KMS-11 (cell line): ENCODE data around the gene TMEM62.

Experiments
- H2AFZ ChIP-seq: fragments of 200-600 bp; sonication (generic); 2 replicates; pipeline ENCODE4 v1.6.1; 2016; ENCODE audit warnings: antibody characterized with exemption, mixed run types, low read depth
- H3K27ac ChIP-seq: fragments of 200-600 bp; sonication (generic); 2 replicates; pipeline ENCODE4 v1.6.1; 2016; ENCODE audit warnings: mild to moderate bottlenecking, mixed run types
- H3K27me3 ChIP-seq: fragments of 200-600 bp; sonication (generic); 2 replicates; pipeline ENCODE4 v1.6.1; 2017; ENCODE audit warnings: mild to moderate bottlenecking, low read depth, mixed run types, moderate library complexity; ENCODE audit not compliant: insufficient read depth
- H3K36me3 ChIP-seq: fragments of 200-600 bp; sonication (generic); 2 replicates; pipeline ENCODE4 v1.6.1; 2017; ENCODE audit warnings: mild to moderate bottlenecking, mixed run types; ENCODE audit not compliant: insufficient read depth
- H3K4me1 ChIP-seq: fragments of 200-600 bp; sonication (generic); 2 replicates; pipeline ENCODE4 v1.6.1; 2016; ENCODE audit warnings: mild to moderate bottlenecking, low read depth, mixed run types; ENCODE audit not compliant: poor library complexity, severe bottlenecking
- H3K4me2 ChIP-seq: fragments of 200-600 bp; sonication (generic); 2 replicates; pipeline ENCODE4 v1.7.0; 2016; ENCODE audit warnings: mild to moderate bottlenecking, mixed run types
- H3K4me3 ChIP-seq: fragments of 200-600 bp; sonication (generic); IDR thresholded peaks from 2 replicates; pipeline ENCODE4 v1.6.1; 2017; ENCODE audit warnings: low read depth, low read length, mixed read lengths; ENCODE audit not compliant: insufficient read depth
- H3K79me2 ChIP-seq: fragments of 200-600 bp; sonication (generic); 2 replicates; pipeline ENCODE4 v1.6.1; 2016; ENCODE audit warnings: low read depth, mixed run types; ENCODE audit not compliant: insufficient read depth
- H3K9ac ChIP-seq: fragments of 200-600 bp; sonication (generic); 2 replicates; pipeline ENCODE4 v1.6.1; 2016; ENCODE audit warnings: mild to moderate bottlenecking, mixed run types
- H4K20me1 ChIP-seq: fragments of 200-600 bp; sonication (generic); 2 replicates; pipeline ENCODE4 v1.6.1; 2016; ENCODE audit warnings: mild to moderate bottlenecking, mixed run types; ENCODE audit not compliant: insufficient read depth
- TF ChIP-seq, protein P1 (sequence below): fragments of 200-600 bp; sonication (generic); conservative IDR thresholded peaks from 2 replicates; pipeline ENCODE4 v1.6.1; 2017; ENCODE audit warnings: low read depth, mild to moderate bottlenecking, antibody characterized with exemption, low read length, moderate library complexity, mixed read lengths

The TMEM62 gene

DNA sequence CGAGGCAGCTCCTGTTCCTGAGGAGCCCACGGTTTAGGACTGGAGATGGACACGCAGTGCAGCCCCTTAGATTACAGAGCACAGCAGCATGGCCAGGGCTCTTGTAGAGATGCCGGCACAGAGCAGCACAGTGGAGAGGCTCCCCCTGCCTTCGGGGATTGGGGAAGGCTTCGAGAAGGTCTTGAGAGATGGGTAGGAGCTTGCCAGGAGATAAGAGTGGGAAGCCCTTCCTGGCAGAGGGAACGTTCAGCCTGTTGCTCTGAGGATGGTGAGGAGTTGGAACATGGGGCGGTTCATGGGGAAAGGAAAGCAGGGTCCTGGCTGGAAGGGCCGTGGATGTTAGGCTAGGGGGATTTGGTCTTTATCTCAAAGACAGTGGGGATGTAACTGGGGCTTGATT lies 77.4 kb downstream of the TMEM62 start:
- Histone ChIP-seq H4K20me1 (no peaks in the 10 kb centered on the region), H3K4me2 (no peak overlapping the region), H3K27ac (no peak overlapping the region), H3K4me1 (no peaks in the 10 kb centered on the region), H3K79me2 (no peaks in the 10 kb centered on the region), H3K4me3 (no peak overlapping the region), H3K36me3 (no peaks in the 10 kb centered on the region), H3K27me3 (no peaks in the 10 kb centered on the region), H3K9ac (no peak overlapping the region), H2AFZ (no peak overlapping the region)
- TF ChIP-seq, protein P1, sequence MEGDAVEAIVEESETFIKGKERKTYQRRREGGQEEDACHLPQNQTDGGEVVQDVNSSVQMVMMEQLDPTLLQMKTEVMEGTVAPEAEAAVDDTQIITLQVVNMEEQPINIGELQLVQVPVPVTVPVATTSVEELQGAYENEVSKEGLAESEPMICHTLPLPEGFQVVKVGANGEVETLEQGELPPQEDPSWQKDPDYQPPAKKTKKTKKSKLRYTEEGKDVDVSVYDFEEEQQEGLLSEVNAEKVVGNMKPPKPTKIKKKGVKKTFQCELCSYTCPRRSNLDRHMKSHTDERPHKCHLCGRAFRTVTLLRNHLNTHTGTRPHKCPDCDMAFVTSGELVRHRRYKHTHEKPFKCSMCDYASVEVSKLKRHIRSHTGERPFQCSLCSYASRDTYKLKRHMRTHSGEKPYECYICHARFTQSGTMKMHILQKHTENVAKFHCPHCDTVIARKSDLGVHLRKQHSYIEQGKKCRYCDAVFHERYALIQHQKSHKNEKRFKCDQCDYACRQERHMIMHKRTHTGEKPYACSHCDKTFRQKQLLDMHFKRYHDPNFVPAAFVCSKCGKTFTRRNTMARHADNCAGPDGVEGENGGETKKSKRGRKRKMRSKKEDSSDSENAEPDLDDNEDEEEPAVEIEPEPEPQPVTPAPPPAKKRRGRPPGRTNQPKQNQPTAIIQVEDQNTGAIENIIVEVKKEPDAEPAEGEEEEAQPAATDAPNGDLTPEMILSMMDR = no peak

DNA sequence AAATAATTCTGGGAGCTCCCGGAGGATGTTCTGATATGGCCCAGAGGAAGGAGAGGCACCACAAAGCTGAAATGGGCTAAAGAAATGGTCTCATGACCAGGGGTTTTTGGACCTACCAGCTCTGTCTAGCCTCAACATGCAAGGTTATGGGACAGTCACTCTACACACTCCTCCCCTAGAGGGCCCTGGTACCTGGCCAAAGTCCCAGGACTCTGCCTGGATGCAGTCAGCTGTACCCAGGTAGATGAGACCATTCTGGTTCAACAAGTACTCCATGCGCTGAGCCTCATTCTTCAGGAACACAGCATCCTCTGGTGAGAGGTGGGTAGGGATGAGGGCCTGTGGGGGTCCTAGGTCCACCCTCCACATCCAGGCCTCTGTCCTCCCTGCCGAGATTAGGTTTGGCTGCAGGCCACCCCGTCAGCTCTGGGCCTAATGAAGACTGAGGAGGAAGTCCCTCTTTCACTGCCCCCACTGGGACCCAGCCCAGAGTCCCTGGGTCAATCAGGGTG lies 77.9 kb downstream of the TMEM62 start:
- Histone ChIP-seq H2AFZ (no peak overlapping the region), H3K4me3 (no peak overlapping the region), H3K4me1 (no peaks in the 10 kb centered on the region), H3K36me3 (no peaks in the 10 kb centered on the region), H4K20me1 (no peaks in the 10 kb centered on the region), H3K4me2 (no peak overlapping the region), H3K27me3 (no peaks in the 10 kb centered on the region), H3K79me2 (no peaks in the 10 kb centered on the region), H3K27ac (no peak overlapping the region), H3K9ac (no peak overlapping the region)
- TF ChIP-seq, protein P1 = no peak

DNA sequence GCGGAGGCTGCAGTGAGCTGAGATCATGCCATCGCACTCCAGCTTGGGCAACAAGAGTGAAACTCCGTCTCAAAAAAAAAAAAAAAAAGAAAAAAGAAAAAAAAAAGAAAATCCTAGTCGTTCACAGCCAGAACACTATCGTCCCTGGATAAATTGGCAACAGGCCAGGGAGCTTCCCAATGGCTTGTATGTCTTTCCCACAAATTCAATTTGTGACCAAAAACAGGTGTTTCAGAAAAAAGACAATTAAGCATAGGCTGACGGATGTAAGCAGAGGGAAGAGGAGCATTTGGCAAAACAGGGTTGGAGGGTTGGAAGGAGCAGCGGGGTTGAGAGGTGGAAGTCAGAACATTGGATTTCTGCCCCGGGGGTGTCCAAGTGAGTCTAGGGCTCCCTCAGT lies 78.9 kb downstream of the TMEM62 start:
- Histone ChIP-seq H4K20me1 (no peaks in the 10 kb centered on the region), H3K27ac (no peak overlapping the region), H3K36me3 (no peaks in the 10 kb centered on the region), H3K4me2 (no peak overlapping the region), H3K79me2 (no peaks in the 10 kb centered on the region), H3K4me1 (no peaks in the 10 kb centered on the region), H2AFZ (no peak overlapping the region), H3K27me3 (no peaks in the 10 kb centered on the region), H3K9ac (no peak overlapping the region), H3K4me3 (no peak overlapping the region)
- TF ChIP-seq, protein P1 = no peak

DNA sequence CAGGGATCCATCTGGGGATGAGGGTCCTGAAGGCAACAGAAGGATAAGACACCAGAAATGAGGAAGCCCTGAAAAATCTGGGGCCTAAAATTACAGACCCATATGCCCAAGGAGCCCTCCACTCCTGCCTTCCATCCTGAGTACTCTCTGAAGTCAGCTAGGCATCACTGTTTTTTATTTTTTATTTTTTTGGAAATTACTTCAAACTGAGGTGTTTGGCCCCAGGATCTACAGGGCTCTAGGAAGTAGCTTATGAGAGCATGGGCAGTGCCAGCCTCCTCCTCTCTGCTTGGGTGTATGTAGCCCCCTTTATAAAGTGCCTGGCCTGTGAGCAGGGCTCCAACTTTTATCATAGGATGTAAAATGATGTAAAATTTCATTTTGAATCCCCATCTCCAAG lies 79.6 kb downstream of the TMEM62 start:
- no peaks in the 10 kb centered on the region for H3K79me2 ChIP-seq
- no peaks in the 10 kb centered on the region for H3K4me1 ChIP-seq
- TF ChIP-seq, protein P1 = no peak
- H4K20me1 ChIP-seq = no peaks in the 10 kb centered on the region
- H3K36me3 ChIP-seq = no peaks in the 10 kb centered on the region
- H3K9ac ChIP-seq = no peak overlapping the region
- H3K27ac ChIP-seq = no peak overlapping the region
- H3K4me2 ChIP-seq = no peak overlapping the region
- H3K4me3 ChIP-seq = no peak overlapping the region
- H3K27me3 ChIP-seq = no peaks in the 10 kb centered on the region
- no peak overlapping the region for H2AFZ ChIP-seq

DNA sequence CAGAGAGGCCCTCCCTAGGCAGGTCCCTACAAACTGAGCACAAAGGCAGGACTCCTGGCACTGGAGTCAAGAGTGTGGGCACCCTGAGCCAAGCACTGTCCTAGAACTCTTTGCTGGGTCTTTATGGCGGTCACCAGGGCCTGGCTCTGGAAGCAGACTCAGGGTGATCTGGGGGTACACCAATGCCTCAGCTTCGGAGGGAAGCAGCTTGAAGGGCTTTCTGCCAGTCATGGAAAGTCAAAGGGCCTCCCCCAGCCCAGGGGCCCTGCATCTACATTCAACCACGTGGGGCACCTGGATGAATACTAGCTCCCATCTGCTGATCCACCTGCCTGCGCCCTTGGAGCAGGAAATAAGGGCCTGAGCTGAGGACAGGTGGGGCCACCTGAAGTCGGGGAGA lies 80.1 kb downstream of the TMEM62 start:
- no peaks in the 10 kb centered on the region for H3K27me3 ChIP-seq
- no peaks in the 10 kb centered on the region for H4K20me1 ChIP-seq
- TF ChIP-seq, protein P1 = no peak
- H3K27ac ChIP-seq = no peak overlapping the region
- H3K9ac ChIP-seq = no peak overlapping the region
- no peak overlapping the region for H3K4me2 ChIP-seq
- H3K4me3 ChIP-seq = no peak overlapping the region
- H3K36me3 ChIP-seq = no peaks in the 10 kb centered on the region
- no peaks in the 10 kb centered on the region for H3K4me1 ChIP-seq
- H3K79me2 ChIP-seq = no peaks in the 10 kb centered on the region
- no peak overlapping the region for H2AFZ ChIP-seq
